A673 (cell line): Measurements from ENCODE around the gene LSM10.

Source experiments
- CTCF ChIP-seq: fragments of 300-800, 200-600 bp; sonication (generic); conservative IDR thresholded peaks from 2 replicates; pipeline ENCODE4 v1.5.1; 2017; ENCODE audit warnings: low read depth, mild to moderate bottlenecking, antibody characterized with exemption, low read length, moderate library complexity, mixed read lengths
- EZH2 ChIP-seq: fragments of 200-600 bp; sonication (generic); IDR thresholded peaks from 2 replicates; pipeline ENCODE4 v1.6.1; 2017; ENCODE audit warnings: borderline replicate concordance, low read depth, mild to moderate bottlenecking, mixed read lengths, antibody characterized with exemption, low read length; ENCODE audit not compliant: poor library complexity, severe bottlenecking

DNA sequence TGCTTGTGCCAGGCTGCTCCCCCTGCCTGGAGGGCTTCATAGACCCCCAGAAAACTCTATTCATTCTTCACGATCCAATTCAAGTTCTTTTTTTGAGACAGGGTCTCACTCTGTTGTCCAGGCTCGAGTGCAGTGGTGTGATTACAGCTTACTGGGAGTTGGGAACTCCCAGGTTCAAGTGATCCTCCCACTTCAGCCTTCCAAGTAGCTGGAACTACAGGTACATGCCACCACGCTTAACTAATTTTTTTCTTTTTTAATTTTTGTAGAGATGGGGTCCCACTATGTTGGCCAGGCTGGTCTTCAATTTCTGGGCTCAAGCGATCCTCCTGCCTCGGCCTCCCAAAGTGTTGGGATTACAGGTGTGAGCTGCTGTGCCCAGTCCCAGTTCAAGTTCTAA is 16.3 kb downstream of the LSM10 start:
- no peak for TF ChIP-seq CTCF
- TF ChIP-seq EZH2 = no peak
